Measurements from ENCODE around the gene PROX1. TPM values are rescaled to one million over a fixed set of nuclear protein-coding genes. Genes with fewer than 3 reads are reported as not detected.

Gene PROX1
- total and polyA plus RNA-seq, 2 of the 4 experiments (the other 2 are of a cell fraction): under 0.01 to 0.02 TPM

DNA sequence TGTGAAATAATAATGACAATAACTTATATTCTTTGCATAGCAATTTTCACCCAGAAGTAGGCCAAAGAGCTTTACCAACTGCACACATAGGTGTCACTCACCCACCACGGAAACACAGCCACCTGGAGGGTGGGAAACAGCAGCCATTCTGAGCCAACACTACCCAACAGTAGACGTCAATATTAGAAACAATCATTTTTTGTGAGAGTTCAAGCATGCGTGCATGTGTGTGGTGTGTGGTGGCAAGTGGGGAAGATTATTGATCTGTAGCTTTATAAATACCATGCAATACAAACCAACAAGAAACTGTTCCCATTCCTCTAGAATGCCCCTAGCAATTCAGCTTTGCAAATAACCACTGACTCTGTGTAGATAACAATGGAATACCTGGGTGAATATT, 19.1 kb downstream of the PROX1 start:
- H2BK20ac ChIP-seq (ENCODE audit: low read depth, low read length): no peak overlapping the region
- H3K9me1 ChIP-seq (ENCODE audit: insufficient read depth, low read length): no peaks in the 10 kb centered on the region
- in situ Hi-C loops (cut with MboI; ENCODE audit: low sequenced_read_pairs) (no loop called here), dilution Hi-C loops (cut with HindIII; ENCODE audit: low sequenced_read_pairs, unreplicated experiment) (no loop called here), intact Hi-C loops (cut with micrococcal nuclease) (no loop called here)
- no TSS peak for BruUV-seq (replicated peaks)
- H3K4me2 ChIP-seq (ENCODE audit: low read depth, low read length): no peak overlapping the region
- ChIA-PET POLR2A (ENCODE audit: unreplicated experiment) (no interaction called here), CTCF (no interaction called here)
- no peak overlapping the region for H4K91ac ChIP-seq (ENCODE audit: insufficient read depth, low read depth, low read length)
- no peak overlapping the region for H2BK15ac ChIP-seq (ENCODE audit: low read depth, low read length)
- TF ChIP-seq RAD21 (IDR thresholded peaks at IDR 0.05; ENCODE audit: low read length) (no peak), MAFK (IDR thresholded peaks at IDR 0.05; ENCODE audit: low read depth, low read length) (no peak), NFE2L2 (IDR thresholded peaks at IDR 0.05; ENCODE audit: low read depth, low read length) (no peak), RFX5 (IDR thresholded peaks at IDR 0.05; ENCODE audit: low read depth, low read length) (no peak), FOS (IDR thresholded peaks at IDR 0.05; ENCODE audit: low read depth, low read length) (no peak), ELK1 (IDR thresholded peaks at IDR 0.05; ENCODE audit: borderline replicate concordance, low read depth, low read length) (no peak), SMC3 (IDR thresholded peaks at IDR 0.05; ENCODE audit: low read depth, low read length) (no peak), CTCF (conservative IDR thresholded peaks at IDR 0.05; ENCODE audit: low read depth, low read length) (no peak), POLR2A (IDR thresholded peaks at IDR 0.05; ENCODE audit: low read depth, low read length) (no peak), RCOR1 (IDR thresholded peaks at IDR 0.05; ENCODE audit: insufficient replicate concordance, low read length) (no peak), CEBPB (IDR thresholded peaks at IDR 0.05; ENCODE audit: low read depth, low read length) (no peak), MAZ (IDR thresholded peaks at IDR 0.05; ENCODE audit: borderline replicate concordance, low read depth, low read length) (no peak), MXI1 (IDR thresholded peaks at IDR 0.05; ENCODE audit: borderline replicate concordance, low read depth, low read length) (no peak), BHLHE40 (IDR thresholded peaks at IDR 0.05; ENCODE audit: low read depth, low read length) (no peak), CHD1 (IDR thresholded peaks at IDR 0.05; ENCODE audit: low read depth, low read length) (no peak)
- TF ChIP-seq, protein P1, sequence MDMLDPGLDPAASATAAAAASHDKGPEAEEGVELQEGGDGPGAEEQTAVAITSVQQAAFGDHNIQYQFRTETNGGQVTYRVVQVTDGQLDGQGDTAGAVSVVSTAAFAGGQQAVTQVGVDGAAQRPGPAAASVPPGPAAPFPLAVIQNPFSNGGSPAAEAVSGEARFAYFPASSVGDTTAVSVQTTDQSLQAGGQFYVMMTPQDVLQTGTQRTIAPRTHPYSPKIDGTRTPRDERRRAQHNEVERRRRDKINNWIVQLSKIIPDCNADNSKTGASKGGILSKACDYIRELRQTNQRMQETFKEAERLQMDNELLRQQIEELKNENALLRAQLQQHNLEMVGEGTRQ (IDR thresholded peaks at IDR 0.05; ENCODE audit: low read depth, low read length): no peak
- no peak overlapping the region for H3K9ac ChIP-seq (ENCODE audit: low read depth, low read length)
- no peak overlapping the region for H3K14ac ChIP-seq (replicated peaks; ENCODE audit: low read depth, low read length)
- no peak overlapping the region for H2AFZ ChIP-seq (replicated peaks; ENCODE audit: low read length, poor library complexity)
- no peaks in the 10 kb centered on the region; the same call in 1 of the 2 replicates for H3K27me3 ChIP-seq (ENCODE audit: control insufficient read depth, insufficient read depth, low read length)
- no peak overlapping the region for H2AK5ac ChIP-seq (ENCODE audit: low read depth, low read length)
- no peak overlapping the region for H2BK5ac ChIP-seq (ENCODE audit: low read depth, low read length, poor library complexity, severe bottlenecking)
- H3K18ac ChIP-seq (ENCODE audit: low read depth, low read length): no peak overlapping the region
- H2AK9ac ChIP-seq (replicated peaks; ENCODE audit: low read depth, low read length, poor library complexity): no peak overlapping the region
- no peak overlapping the region for H3K56ac ChIP-seq (ENCODE audit: extremely low read depth, insufficient read depth, low read length)
- H4K8ac ChIP-seq (ENCODE audit: low read depth in 2 of 2, low read length in 2 of 2): no peak overlapping the region
- H4K20me1 ChIP-seq (ENCODE audit: insufficient read depth, low read length): no peaks in the 10 kb centered on the region
- no peak overlapping the region for H3K27ac ChIP-seq (ENCODE audit: insufficient read depth, low read length)
- no peak overlapping the region for H3K4me3 ChIP-seq (ENCODE audit: insufficient read depth, low read depth, low read length)
- H3K4me1 ChIP-seq (ENCODE audit: control insufficient read depth, insufficient read depth, low read length): no peaks in the 10 kb centered on the region
- no peaks in the 10 kb centered on the region for H3K36me3 ChIP-seq (ENCODE audit: control insufficient read depth, insufficient read depth, low read length)
- no peak overlapping the region for H3K23ac ChIP-seq (ENCODE audit: low read depth, low read length)
- no peaks in the 10 kb centered on the region for H3K9me3 ChIP-seq (ENCODE audit: control insufficient read depth, insufficient read depth, low read length)
- H4K5ac ChIP-seq (ENCODE audit: low read depth, low read length): no peak overlapping the region
- no peak overlapping the region for H3K4ac ChIP-seq (ENCODE audit: low read depth, low read length)
- no peaks in the 10 kb centered on the region for H3K79me1 ChIP-seq (ENCODE audit: low read depth in 1 of 2, low read length in 2 of 2)
- ATAC-seq (ENCODE audit: low read depth) (no peak), DNase-seq (no peak)
- H2BK120ac ChIP-seq (ENCODE audit: low read depth, low read length): no peak overlapping the region
- WGBS, 2 experiments (ENCODE audit: extremely low coverage in 2 of 2, insufficient read length in 1 of 2): no CpG with 5 or more reads among the region's 3 CpGs

All from IMR-90 (cell line).